Stimulated activated CD4-positive, alpha-beta T cell treated with anti-CD3 and anti-CD28 coated beads, Interleukin-12 subunit alpha, Interleukin-12 subunit beta, amount 100 ng/mL, for 24 hours (primary cell): ENCODE measurements around the gene DUSP15.
"Not testable (repeated sequence)": the region's sequence is repeated elsewhere in the genome, so short reads cannot be mapped to it uniquely, and the experiment has no call there.

Experiments used
- DNase-seq, 2 experiments: peaks; one replicate each; pipeline ENCODE4 v3.0.0-alpha.2; 2020; ENCODE audit warnings: low read depth in 2 of 2

Gene DUSP15

GRCh38 chr20:31869942-31870725, at the start of gene DUSP15, which contains the start of gene TTLL9:
Gene DUSP15 (minus strand): TSS chr20:31870527. CDS start chr20:31870337, 190 bp downstream.
Gene TTLL9 (plus strand): TSS chr20:31870634. CDS start chr20:31871127, 493 bp downstream.
- DNase-seq, result no peak

GRCh38 chr20:31919410-31920155, 49.3 kb upstream of the DUSP15 start:
- DNase-seq, result no peak

- DNase-seq, result no peak
Observed at GRCh38 chr20:31918466-31919105, 48.3 kb upstream of the DUSP15 start.

GRCh38 chr20:31917962-31918412, 47.7 kb upstream of the DUSP15 start:
- DNase-seq, result not testable (repeated sequence)

GRCh38 chr20:31916708-31917107, 46.4 kb upstream of the DUSP15 start:
- DNase-seq, result no peak

GRCh38 chr20:31915491-31916280, 45.4 kb upstream of the DUSP15 start:
- DNase-seq, result no peak

GRCh38 chr20:31914170-31914569, 43.8 kb upstream of the DUSP15 start:
- no peak for DNase-seq

GRCh38 chr20:31913431-31914157, 43.3 kb upstream of the DUSP15 start:
- DNase-seq, result no peak

- DNase-seq, result no peak
Observed at GRCh38 chr20:31910071-31910803, 39.9 kb upstream of the DUSP15 start.

GRCh38 chr20:31909253-31910070, 39.1 kb upstream of the DUSP15 start:
- no peak for DNase-seq

- DNase-seq, result no peak
Observed at GRCh38 chr20:31908424-31908823, 38.1 kb upstream of the DUSP15 start.

- DNase-seq, result no peak
Observed at GRCh38 chr20:31908016-31908415, 37.7 kb upstream of the DUSP15 start.

GRCh38 chr20:31907046-31907445, 36.7 kb upstream of the DUSP15 start:
- DNase-seq, result no peak

- no peak for DNase-seq
Observed at GRCh38 chr20:31906001-31906400, 35.7 kb upstream of the DUSP15 start.

GRCh38 chr20:31903627-31904386, 33.5 kb upstream of the DUSP15 start:
- DNase-seq, result no peak

- DNase-seq, result no peak
Observed at GRCh38 chr20:31901615-31902014, 31.3 kb upstream of the DUSP15 start.

GRCh38 chr20:31897541-31897940, 27.2 kb upstream of the DUSP15 start:
- DNase-seq, result no peak

GRCh38 chr20:31896049-31896448, 25.7 kb upstream of the DUSP15 start:
- no peak for DNase-seq
